Measurements from ENCODE around the gene MYO18A. TPM values are rescaled to one million over a fixed set of nuclear protein-coding genes. Genes with fewer than 3 reads are reported as not detected.

Gene MYO18A
- polyA plus RNA-seq, 1 donor (not counting 4 experiments of a cell fraction or from before 2014, with no cell fraction given): 20.0 TPM

DNA sequence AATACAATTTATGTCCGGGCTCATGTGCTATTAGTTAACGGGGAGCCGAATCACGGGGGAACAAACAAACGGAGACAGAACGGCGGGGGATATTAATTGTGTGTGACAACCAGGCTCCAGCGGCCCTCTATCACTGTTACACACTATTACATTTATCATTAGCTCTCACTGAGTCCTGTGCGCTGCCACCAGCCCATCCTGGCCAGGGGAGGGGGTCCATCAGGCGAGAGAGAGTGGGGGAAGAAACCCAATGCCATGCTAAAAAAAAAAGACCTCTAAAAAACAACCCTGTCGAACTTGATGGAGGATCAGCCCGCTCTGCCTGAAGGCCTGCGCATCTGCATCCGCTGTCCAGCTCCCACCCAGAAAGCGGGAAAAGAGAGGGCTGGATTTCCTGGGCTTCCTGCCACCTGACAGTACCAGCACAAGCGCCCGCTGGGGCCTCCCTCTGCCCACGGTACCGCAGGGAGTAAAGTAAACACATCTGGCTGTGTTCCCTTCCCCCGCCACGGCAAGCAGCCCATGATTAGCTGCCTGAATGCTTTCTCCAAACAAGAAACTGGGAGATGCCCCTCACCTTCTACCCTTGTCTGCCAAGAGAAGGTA, 95.6 kb downstream of the MYO18A start:
- no peaks in the 10 kb centered on the region for H3K4me1 ChIP-seq (ENCODE audit: control insufficient read depth, extremely low read depth, insufficient read depth, low read length)
- no peak for DNase-seq (ENCODE audit: low read depth, low spot score)
- no peaks in the 10 kb centered on the region for H4K20me1 ChIP-seq (ENCODE audit: control insufficient read depth, extremely low read depth, insufficient read depth, low read length)
- H3K9me3 ChIP-seq (ENCODE audit: control insufficient read depth, low read depth, low read length): no peaks in the 10 kb centered on the region
- H3K4me3 ChIP-seq (ENCODE audit: control insufficient read depth in 2 of 3, extremely low read depth in 1 of 3, insufficient read depth in 2 of 3, low read depth in 1 of 3, low read length in 3 of 3): no peak overlapping the region
- dilution Hi-C loops (cut with MboI; ENCODE audit: extremely low pct_ligation_motif_present, low sequenced_read_pairs): no loop called here
- H3K4me2 ChIP-seq (ENCODE audit: control insufficient read depth, extremely low read depth, insufficient read depth, low read depth, low read length): no peak overlapping the region
- no peak overlapping the region for H2AFZ ChIP-seq (ENCODE audit: control insufficient read depth, low read length)
- H3K9me1 ChIP-seq (ENCODE audit: control insufficient read depth, extremely low read depth, insufficient read depth, low read length): no peaks in the 10 kb centered on the region
- no peaks in the 10 kb centered on the region for H3K79me2 ChIP-seq (ENCODE audit: control insufficient read depth, insufficient read depth, low read length)
- H3K36me3 ChIP-seq (ENCODE audit: control insufficient read depth in 2 of 2, extremely low read depth in 1 of 2, insufficient read depth in 2 of 2, low read length in 2 of 2): peaks cover 45 to 51% of the 10 kb centered on the region in 2 experiments
- no peak for FAIRE-seq
- no peak overlapping the region for H3K9ac ChIP-seq (ENCODE audit: control insufficient read depth, extremely low read depth, insufficient read depth, low read length)
- TF ChIP-seq EZH2 (IDR thresholded peaks at IDR 0.05; ENCODE audit: low read length): no peak
- TF ChIP-seq, protein P1, sequence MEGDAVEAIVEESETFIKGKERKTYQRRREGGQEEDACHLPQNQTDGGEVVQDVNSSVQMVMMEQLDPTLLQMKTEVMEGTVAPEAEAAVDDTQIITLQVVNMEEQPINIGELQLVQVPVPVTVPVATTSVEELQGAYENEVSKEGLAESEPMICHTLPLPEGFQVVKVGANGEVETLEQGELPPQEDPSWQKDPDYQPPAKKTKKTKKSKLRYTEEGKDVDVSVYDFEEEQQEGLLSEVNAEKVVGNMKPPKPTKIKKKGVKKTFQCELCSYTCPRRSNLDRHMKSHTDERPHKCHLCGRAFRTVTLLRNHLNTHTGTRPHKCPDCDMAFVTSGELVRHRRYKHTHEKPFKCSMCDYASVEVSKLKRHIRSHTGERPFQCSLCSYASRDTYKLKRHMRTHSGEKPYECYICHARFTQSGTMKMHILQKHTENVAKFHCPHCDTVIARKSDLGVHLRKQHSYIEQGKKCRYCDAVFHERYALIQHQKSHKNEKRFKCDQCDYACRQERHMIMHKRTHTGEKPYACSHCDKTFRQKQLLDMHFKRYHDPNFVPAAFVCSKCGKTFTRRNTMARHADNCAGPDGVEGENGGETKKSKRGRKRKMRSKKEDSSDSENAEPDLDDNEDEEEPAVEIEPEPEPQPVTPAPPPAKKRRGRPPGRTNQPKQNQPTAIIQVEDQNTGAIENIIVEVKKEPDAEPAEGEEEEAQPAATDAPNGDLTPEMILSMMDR (optimal IDR thresholded peaks at IDR 0.05 in 1 of 3, IDR thresholded peaks at IDR 0.05 in 1 of 3, conservative IDR thresholded peaks at IDR 0.05 in 1 of 3; ENCODE audit: extremely low read depth in 1 of 3, insufficient read depth in 2 of 3, low read length in 3 of 3): no peak
- no peaks in the 10 kb centered on the region for H3K27me3 ChIP-seq (ENCODE audit: control insufficient read depth, extremely low read depth, insufficient read depth, low read length)
- no peak overlapping the region for H3K27ac ChIP-seq (ENCODE audit: control insufficient read depth, insufficient read depth, low read length)

DNA sequence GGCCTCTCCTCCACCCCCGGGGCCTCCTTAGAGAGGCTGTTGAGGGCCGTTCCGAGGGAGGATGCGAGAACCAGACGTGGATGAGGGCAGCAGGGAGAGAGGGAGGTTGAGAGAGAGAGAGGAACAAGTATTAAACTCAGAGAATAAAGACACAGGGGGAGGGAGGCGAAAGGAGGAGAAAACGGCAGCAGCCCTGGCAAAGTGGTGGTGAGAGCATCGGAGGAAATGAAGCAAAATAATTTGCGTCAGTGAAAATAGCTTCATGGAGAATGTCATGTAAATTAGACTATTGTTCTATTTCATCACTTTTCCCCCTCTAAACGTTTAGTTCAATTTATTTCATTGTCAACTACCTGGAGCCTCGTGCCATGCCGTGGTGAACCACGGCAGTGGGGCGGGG, 99.2 kb downstream of the MYO18A start:
- H3K27me3 ChIP-seq (ENCODE audit: control insufficient read depth, extremely low read depth, insufficient read depth, low read length): no peaks in the 10 kb centered on the region
- FAIRE-seq (no peak), DNase-seq (ENCODE audit: low read depth, low spot score) (no peak)
- dilution Hi-C loops (cut with MboI; ENCODE audit: extremely low pct_ligation_motif_present, low sequenced_read_pairs): no loop called here
- no peak overlapping the region for H3K27ac ChIP-seq (ENCODE audit: control insufficient read depth, insufficient read depth, low read length)
- H3K9ac ChIP-seq (ENCODE audit: control insufficient read depth, extremely low read depth, insufficient read depth, low read length): no peak overlapping the region
- no peak overlapping the region for H3K4me2 ChIP-seq (ENCODE audit: control insufficient read depth, extremely low read depth, insufficient read depth, low read depth, low read length)
- no peaks in the 10 kb centered on the region for H3K4me1 ChIP-seq (ENCODE audit: control insufficient read depth, extremely low read depth, insufficient read depth, low read length)
- H3K9me1 ChIP-seq (ENCODE audit: control insufficient read depth, extremely low read depth, insufficient read depth, low read length): peaks cover under 1% of the 10 kb centered on the region
- no peaks in the 10 kb centered on the region for H3K79me2 ChIP-seq (ENCODE audit: control insufficient read depth, insufficient read depth, low read length)
- no peak overlapping the region for H3K4me3 ChIP-seq (ENCODE audit: control insufficient read depth in 2 of 3, extremely low read depth in 1 of 3, insufficient read depth in 2 of 3, low read depth in 1 of 3, low read length in 3 of 3)
- H3K36me3 ChIP-seq (ENCODE audit: control insufficient read depth in 2 of 2, extremely low read depth in 1 of 2, insufficient read depth in 2 of 2, low read length in 2 of 2): peaks cover 35 to 38% of the 10 kb centered on the region in 2 experiments
- no peak overlapping the region for H2AFZ ChIP-seq (ENCODE audit: control insufficient read depth, low read length)
- no peaks in the 10 kb centered on the region for H4K20me1 ChIP-seq (ENCODE audit: control insufficient read depth, extremely low read depth, insufficient read depth, low read length)
- H3K9me3 ChIP-seq (ENCODE audit: control insufficient read depth, low read depth, low read length): no peaks in the 10 kb centered on the region
- TF ChIP-seq, protein P1 (optimal IDR thresholded peaks at IDR 0.05 in 1 of 3, IDR thresholded peaks at IDR 0.05 in 1 of 3, conservative IDR thresholded peaks at IDR 0.05 in 1 of 3; ENCODE audit: extremely low read depth in 1 of 3, insufficient read depth in 2 of 3, low read length in 3 of 3): no peak
- no peak for TF ChIP-seq EZH2 (IDR thresholded peaks at IDR 0.05; ENCODE audit: low read length)

Data from keratinocyte (primary cell).